Fibroblast of mammary gland (primary cell): Measurements from ENCODE around the gene KCNH4.

Experiments used
- DNase-seq: peaks from one replicate; pipeline ENCODE4 v3.0.0-alpha.2; 2010; ENCODE audit warnings: low read depth
- H3K4me3 ChIP-seq: 2 replicates; pipeline ENCODE4 v1.5.1; 2011; ENCODE audit warnings: low read depth, mild to moderate bottlenecking, low read length, moderate library complexity; ENCODE audit not compliant: control insufficient read depth
- CTCF ChIP-seq: conservative IDR thresholded peaks from 2 replicates; pipeline ENCODE4 v1.5.1; 2011; ENCODE audit warnings: low read depth, low read length, inconsistent platforms; ENCODE audit not compliant: control insufficient read depth, insufficient read depth

Gene KCNH4

GRCh38 chr17:42109086-42109485 lies 71.9 kb downstream of the KCNH4 start:
- no peak overlapping the region for H3K4me3 ChIP-seq
- no peak for TF ChIP-seq CTCF
- DNase-seq, result no peak

GRCh38 chr17:42107597-42108576 lies 73.1 kb downstream of the KCNH4 start:
- no peak for DNase-seq
- TF ChIP-seq CTCF, result no peak
- H3K4me3 ChIP-seq, result no peak overlapping the region

GRCh38 chr17:42107124-42107523 lies 73.8 kb downstream of the KCNH4 start:
- no peak for DNase-seq
- no peak overlapping the region for H3K4me3 ChIP-seq
- TF ChIP-seq CTCF, result no peak
